Femur (tissue), 1 donor: ENCODE measurements around the gene WDR5B.

ENCODE experiments used
- DNase-seq: peaks from one replicate; pipeline ENCODE4 v3.0.0-alpha.2; 2017

The WDR5B gene

GRCh38 chr3:122365073-122365472, 50.8 kb downstream of the WDR5B start:
- DNase-seq = no peak

GRCh38 chr3:122364490-122364889, 51.4 kb downstream of the WDR5B start:
- no peak for DNase-seq
